Cardiac septum (tissue), 1 donor: ENCODE data around the gene NT5C1B. TPM values are rescaled to one million over a fixed set of nuclear protein-coding genes. Genes with fewer than 3 reads are reported as not detected.

Experiments used
- DNase-seq: peaks from one replicate; pipeline ENCODE4 v3.0.0-alpha.2; 2020; ENCODE audit warnings: low spot score
- intact Hi-C: fragments of 100-400 bp; cut with DNase I; formaldehyde crosslinking; loops from one replicate; pipeline ENCODE4 v1.14.0; 2022
- total RNA-seq: library from RNA; stranded (reverse); fragmentation: NEBNext Ultra II Directional; extraction: Animal tissue kit (Norgen Biotek cat#: 25700); gene quantifications from one replicate; pipeline ENCODE4 v1.2.1, GENCODE V29; 2021
- donor health status: DM: no; HTN: no; CAD: no.

The NT5C1B gene
- total RNA-seq, 1 donor from 2014 or later = not detected

GRCh38 chr2:18558458-18558857 is 30.9 kb downstream of the NT5C1B start:
- intact Hi-C loops = loop anchor here (2.0 kb wide), 1 partner anchor 34 kb away; no protein-coding TSS in a partner anchor

DNA sequence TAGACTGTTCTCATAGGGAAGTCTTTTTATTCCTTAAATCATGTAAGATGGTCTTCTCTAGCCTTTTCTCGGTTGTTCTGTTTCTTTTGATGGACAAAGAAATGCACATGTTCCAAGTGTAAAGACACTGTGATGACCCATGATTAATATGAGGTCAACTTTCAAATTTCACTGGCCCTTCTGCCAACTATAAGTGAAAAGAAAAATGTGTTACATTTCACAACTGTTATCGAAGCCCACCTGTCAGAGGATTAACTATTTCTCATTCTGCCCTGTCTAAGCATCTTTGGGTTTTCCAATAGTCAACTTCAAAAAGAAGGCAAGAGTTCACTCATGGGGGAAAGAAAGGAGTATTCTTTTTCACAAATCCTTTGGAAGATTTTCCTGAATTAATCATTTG is 32.2 kb downstream of the NT5C1B start:
- no peak for DNase-seq
- intact Hi-C loops = no loop called here

More at GRCh38 chr2:18558458-18558857, 30.9 kb downstream of the NT5C1B start:
- DNase-seq = no peak

DNA sequence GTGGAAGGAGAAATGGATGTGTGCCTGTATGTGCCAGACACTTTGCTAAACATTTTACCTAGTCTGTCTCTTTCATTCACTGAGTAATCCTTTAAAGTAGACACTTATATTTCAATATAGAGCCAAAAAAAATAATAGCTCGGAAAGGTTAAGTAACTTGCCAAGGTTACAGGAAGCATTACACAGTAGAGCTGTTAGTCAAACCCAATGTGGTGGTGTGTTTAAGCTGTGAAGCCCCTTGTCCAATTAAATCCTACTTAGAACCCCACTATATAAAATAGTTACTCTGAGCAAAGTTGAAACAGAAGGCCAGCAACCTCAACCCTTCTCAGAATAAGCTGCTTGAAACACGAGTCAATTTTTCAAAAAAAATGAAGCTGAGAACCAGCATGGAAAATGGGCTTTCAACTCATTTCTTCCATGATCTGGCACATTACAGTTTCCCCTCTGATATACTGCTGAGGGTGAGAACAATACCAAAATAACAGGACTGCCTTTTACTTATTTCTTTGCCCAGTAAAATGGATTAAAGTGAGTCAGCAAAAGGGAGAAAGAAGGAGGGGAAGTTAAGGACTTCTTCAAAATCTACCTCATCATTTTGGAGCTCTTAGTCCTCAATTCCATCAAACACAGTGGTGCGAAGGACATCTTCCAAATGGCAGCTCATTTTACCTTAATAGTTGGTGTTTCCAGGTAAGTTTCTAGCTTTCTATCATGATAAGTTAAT is 36.9 kb downstream of the NT5C1B start:
- DNase-seq = no peak
- intact Hi-C loops = no loop called here

- intact Hi-C loops = no loop called here
- DNase-seq = no peak
Observed at GRCh38 chr2:18551623-18552022, 37.7 kb downstream of the NT5C1B start.

DNA sequence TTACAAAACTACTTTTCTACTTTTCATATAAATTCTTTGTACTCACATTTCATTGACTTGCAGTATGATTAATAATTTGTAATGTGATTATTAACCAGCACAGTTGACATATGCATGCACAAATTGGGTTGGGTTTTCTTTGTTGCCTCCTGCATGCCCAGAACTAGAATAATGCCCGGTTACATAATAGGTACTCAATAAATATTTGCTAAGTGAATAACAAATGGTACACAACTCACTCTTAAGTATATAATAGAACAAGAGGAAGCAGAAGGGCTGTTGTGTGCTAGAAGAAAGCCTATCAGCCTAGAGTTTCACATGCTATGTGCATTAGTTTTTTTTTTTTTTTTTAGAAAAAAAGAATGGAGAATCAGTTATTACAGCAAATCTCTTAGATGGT is 38.2 kb downstream of the NT5C1B start:
- intact Hi-C loops = no loop called here
- no peak for DNase-seq

DNA sequence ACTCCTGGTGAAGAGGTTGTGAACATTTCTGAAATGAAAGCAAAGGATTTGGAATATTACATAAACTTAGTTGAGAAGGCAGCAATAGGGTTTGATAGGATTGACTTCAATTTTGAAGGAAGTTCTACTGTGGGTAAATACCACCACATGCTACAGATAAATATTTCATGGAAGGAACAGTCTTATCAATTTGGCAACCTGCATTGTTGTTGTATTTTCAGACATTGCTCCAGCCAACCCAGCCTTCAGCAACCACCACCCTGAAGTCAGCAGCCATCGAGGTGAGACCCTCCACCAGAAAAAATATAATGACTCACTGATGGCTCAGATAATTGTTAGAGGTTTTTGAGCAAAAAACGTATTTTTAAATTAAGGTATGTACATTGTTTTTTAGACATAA is 38.9 kb downstream of the NT5C1B start:
- no peak for DNase-seq
- intact Hi-C loops = no loop called here

DNA sequence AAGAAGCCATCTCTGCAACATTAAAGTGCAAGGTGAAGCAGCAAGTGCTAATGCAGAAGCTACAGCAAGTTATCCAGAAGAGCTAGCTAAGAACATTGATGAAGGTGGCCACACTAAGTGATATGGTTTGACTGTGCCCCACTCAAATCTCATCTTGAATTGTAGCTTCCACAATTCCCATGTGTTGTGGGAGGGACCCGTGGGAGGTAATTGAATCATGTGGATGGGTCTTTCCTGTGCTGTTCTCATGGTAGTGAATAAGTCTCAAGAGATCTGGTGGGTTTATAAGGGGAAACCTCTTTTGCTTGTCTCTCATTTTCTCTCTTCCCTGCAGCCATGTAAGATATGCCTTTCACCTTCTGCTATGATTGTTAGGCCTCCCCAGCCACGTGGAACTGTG is 40.3 kb downstream of the NT5C1B start:
- intact Hi-C loops = no loop called here
- no peak for DNase-seq

DNA sequence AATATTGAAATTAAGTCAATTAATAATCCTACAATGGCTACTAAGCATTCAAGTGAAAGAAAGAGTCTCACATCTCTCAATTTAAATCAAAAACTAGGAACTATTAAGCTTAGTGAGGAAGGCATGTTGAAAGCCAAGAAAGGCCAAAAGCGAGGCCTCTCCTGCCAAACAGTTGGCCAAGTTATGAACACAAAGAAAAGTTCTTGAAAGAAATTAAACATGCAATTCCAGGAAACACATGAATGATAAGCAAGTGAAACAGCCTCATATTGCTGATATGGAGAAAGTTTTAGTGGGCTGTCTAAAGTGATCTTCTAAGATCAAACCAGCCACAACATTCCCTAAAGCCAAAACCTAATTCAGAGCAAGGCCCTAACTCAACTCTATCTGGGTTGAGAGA is 40.7 kb downstream of the NT5C1B start:
- no peak for DNase-seq
- intact Hi-C loops = no loop called here

- DNase-seq = no peak
- intact Hi-C loops = no loop called here
Observed at GRCh38 chr2:18546567-18546966, 42.8 kb downstream of the NT5C1B start.

DNA sequence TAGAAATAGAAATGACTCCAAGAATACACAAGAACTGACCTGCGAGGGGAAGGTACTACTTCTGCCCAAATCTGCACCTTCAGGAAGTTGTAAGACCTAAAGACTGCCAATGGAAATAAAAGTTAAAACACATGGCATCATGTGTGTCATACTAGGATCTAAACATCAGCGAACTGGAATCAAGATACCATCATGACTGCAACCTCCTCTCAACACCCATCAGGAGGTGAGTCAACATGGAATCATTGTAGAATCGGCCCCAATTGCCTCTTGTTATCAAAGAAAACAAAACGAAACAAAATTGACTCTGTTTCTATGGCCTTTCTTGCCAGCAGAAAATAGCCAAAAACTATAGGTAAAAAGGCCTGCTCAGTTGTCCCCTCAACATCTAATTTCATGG is 44.0 kb downstream of the NT5C1B start:
- DNase-seq = no peak
- intact Hi-C loops = no loop called here

DNA sequence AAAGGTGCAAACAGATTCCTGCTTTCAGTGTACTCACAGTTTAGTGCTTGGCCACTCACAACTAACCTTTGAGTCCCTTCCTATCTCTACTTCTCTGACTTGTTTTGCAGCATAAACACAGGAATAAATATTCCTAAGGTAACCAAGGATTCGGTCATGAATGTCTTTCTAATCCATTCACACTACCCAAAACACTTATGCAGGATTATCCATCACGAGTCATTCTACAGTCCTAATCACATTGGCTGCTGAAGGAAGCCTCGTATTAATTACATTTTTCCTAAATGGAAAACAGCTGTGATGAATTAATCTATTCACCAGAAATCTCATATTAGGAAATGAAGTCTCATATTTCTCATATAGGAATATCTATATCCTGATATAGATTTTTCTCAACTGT is 45.2 kb downstream of the NT5C1B start:
- DNase-seq = no peak
- intact Hi-C loops = no loop called here

- intact Hi-C loops = no loop called here
- DNase-seq = no peak
Observed at GRCh38 chr2:18540872-18541271, 48.5 kb downstream of the NT5C1B start.

- intact Hi-C loops = no loop called here
- no peak for DNase-seq
Observed at GRCh38 chr2:18536697-18537096, 52.7 kb downstream of the NT5C1B start.

GRCh38 chr2:18536100-18536499 is 53.3 kb downstream of the NT5C1B start:
- intact Hi-C loops = no loop called here
- DNase-seq = no peak

DNA sequence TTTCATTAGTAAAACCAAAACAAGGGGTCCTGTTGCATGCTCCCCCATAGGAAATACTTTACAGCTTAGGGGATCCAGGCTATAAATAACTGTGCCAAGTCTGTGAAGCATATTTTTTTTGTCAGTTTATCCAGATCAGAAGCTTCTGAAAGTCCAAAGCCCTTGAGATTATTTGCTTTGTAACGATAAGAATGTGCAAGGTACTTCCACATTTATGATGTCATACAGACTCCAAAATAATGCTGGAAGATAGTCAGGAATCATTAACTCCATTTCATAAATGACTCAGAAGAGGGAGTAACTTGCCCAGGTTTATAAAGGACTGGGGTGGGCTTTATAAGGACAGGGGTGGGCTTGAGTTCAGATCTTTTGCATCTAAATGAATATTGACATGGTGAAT is 58.2 kb downstream of the NT5C1B start:
- DNase-seq = no peak
- intact Hi-C loops = no loop called here

DNA sequence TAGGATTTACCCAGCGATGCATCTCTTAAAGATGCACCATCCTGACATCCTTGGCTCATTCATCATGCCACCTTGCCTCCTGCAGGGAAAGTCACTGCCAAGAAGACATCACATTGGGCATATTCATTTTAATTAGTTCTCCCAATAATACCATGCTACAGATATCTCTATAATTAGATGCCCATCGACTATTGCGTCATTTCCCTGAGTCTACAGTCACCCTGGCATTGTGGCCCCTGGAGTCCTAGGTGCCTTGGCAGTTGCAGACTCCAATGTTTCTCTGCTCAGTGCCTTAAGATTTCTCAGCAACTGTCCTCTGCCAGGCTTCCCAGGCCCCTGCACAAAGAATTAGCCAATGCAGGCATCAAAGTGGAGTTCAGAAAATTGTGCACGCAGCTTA is 61.5 kb downstream of the NT5C1B start:
- intact Hi-C loops = loop anchor here (10.0 kb wide), 1 partner anchor 447 kb away; no protein-coding TSS in a partner anchor
- DNase-seq = no peak

DNA sequence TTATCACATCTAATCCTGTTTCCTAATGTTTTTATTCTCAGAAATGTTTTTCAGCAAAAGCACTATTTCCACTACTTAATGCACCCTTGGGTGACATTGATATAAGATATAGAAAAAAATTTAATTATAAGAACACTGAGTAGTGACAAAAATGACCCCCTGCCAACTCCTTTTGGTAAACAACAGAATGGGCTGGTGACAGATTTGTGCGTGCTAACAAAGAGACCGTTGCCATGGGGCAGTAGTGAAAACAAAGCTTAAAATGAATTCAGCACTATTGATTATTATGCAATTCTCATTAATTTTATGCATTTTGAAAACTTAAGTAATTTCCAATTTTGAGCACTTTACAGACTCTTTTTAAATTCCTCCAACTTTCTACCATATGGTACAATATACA is 62.0 kb downstream of the NT5C1B start:
- intact Hi-C loops = loop anchor here (10.0 kb wide), 1 partner anchor 447 kb away; no protein-coding TSS in a partner anchor
- DNase-seq = no peak

DNA sequence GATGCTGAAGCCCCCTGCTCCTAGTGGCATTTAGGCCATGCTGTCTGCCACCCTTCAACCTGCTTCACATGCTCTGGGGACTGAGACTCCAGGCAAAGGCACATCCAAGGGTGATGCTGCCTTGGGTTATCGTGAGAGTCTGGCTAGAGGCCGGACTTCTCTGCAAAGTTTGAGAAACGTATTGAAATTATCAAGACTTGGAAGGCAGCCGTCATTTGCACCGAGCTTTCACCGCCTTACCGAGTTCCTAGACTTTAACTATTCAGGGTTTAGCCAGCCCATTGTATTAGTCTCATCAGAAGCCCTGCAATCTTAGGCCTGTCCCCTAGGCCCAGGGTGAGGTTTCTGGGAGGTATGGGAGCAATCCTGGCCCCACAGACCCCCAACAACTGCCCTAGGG is 62.9 kb downstream of the NT5C1B start:
- intact Hi-C loops = loop anchor here (10.0 kb wide), 1 partner anchor 448 kb away; no protein-coding TSS in a partner anchor

GRCh38 chr2:18525852-18526251 is 63.5 kb downstream of the NT5C1B start:
- no peak for DNase-seq
- intact Hi-C loops = loop anchor here (2.0 to 10.0 kb wide), 2 partner anchors 33 to 449 kb away; no protein-coding TSS in a partner anchor

More for the DNA sequence above, 62.9 kb downstream of the NT5C1B start:
- DNase-seq = no peak

GRCh38 chr2:18525236-18525635 is 64.1 kb downstream of the NT5C1B start:
- intact Hi-C loops = loop anchor here (2.0 to 10.0 kb wide), 2 partner anchors 34 to 450 kb away; no protein-coding TSS in a partner anchor
- no peak for DNase-seq

DNA sequence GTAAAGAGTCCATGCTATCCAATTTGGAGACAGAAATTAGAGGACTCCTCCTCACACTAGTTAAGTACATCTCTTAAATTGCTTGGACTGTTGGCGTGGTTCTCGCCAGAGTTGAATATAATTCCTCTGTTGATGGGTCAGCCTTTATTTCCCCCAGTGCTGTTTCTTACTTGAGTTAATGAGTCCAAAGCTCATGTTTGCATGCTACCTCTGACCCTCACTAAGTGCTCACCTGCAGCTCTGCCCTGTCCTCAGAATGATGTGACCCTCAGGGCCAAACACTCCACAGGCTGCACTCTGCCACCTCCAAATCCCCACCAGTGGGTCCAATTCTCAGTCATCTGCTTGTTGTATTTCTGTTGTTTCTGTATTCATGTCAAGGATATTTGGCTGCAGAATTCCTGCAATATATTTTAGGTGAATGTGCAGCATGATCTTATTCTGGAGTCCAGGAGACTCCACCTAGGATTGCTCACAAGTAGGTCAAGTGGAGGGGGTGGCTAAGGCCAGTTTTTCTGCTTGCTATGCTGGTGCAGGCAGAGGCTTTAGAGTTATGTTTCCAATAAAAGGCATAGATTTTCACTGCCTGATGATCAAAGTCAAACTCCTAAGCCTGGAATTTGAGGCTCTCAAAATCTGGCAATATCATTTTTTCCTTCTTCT is 66.8 kb downstream of the NT5C1B start:
- no peak for DNase-seq
- intact Hi-C loops = loop anchor here (10.0 kb wide), 1 partner anchor 452 kb away; no protein-coding TSS in a partner anchor
